Psoas muscle (tissue), 8 donors: ENCODE results near the gene KLRC3. TPM values are rescaled to one million over a fixed set of nuclear protein-coding genes. Genes with fewer than 3 reads are reported as not detected.

Source experiments
- ATAC-seq, 4 donors: fragments of 200-7000 bp; cut with Tn5 transposase; one replicate each; pipeline ENCODE4 v1.9.1; 2020; ENCODE audit warnings: moderate library complexity in 3 of 4, mild to moderate bottlenecking in 2 of 4
- DNase-seq, 2 donors: peaks; one replicate each; pipeline ENCODE4 v3.0.0-alpha.2; 2020
- H3K27ac ChIP-seq: fragments of 200-600 bp; one replicate; pipeline ENCODE4 v1.8.0; 2022
- H3K27me3 ChIP-seq, 3 donors: fragments of 200-600 bp in 1 of 3; one replicate each; pipeline versions ENCODE4 v1.6.1 to v1.8.0; 2013 to 2022; ENCODE audit warnings: low read length in 2 of 3, mild to moderate bottlenecking in 2 of 3, moderate library complexity in 1 of 3; ENCODE audit not compliant: insufficient read depth in 3 of 3
- H3K36me3 ChIP-seq, 2 donors: fragments of 200-600 bp in 1 of 2; one replicate each; pipeline versions ENCODE4 v1.6.1 to v1.8.0; 2013 to 2022; ENCODE audit warnings: low read depth in 1 of 2, mild to moderate bottlenecking in 1 of 2, moderate library complexity in 1 of 2; ENCODE audit not compliant: insufficient read depth in 1 of 2
- H3K4me1 ChIP-seq: fragments of 200-600 bp; one replicate; pipeline ENCODE4 v1.8.0; 2022
- H3K4me3 ChIP-seq: fragments of 200-600 bp; one replicate; pipeline ENCODE4 v1.8.0; 2022; ENCODE audit warnings: mild to moderate bottlenecking
- H3K9me3 ChIP-seq: fragments of 200-600 bp; one replicate; pipeline ENCODE4 v1.8.0; 2022
- CTCF ChIP-seq: fragments of 200-600 bp; IDR thresholded peaks from one replicate; pipeline ENCODE4 v1.8.0; 2022; ENCODE audit warnings: antibody characterized with exemption
- WGBS, 3 donors: extraction: QIAGEN DNeasy Blood & Tissue Kit; methylation state at CpG; one replicate each; pipeline versions ENCODE4 v1.1.6 to v1.1.7; 2013; 5-methylcytosine and 5-hydroxymethylcytosine counted together
- intact Hi-C, 2 donors: fragments of 100-400 bp; cut with DNase I; formaldehyde crosslinking; loops; one replicate each; pipeline versions ENCODE4 v1.11.0 to v1.14.2; 2022
- polyA plus RNA-seq, 3 donors: library from polyadenylated mRNA; stranded (reverse); fragments of 200-250 nt; gene quantifications; one replicate each; pipeline ENCODE4 v1.2.3, GENCODE V29; 2013
- total RNA-seq, 4 donors: library from RNA; stranded (reverse); fragmentation: NEBNext Ultra II Directional in 2 of 4; extraction: Animal tissue kit (Norgen Biotek cat#: 25700) in 2 of 4; gene quantifications; one replicate each; pipeline versions ENCODE4 v1.2.1 to v1.2.4, GENCODE V29; 2021 to 2023
- donor health status: healthy with polysubstance abuse.
- donor health status: DM: no; HTN: no; CAD: no; lungs with moderate emphysema.
- donor health status: Bipolar disorder and iron deficiency.
- donor health status: healthy.
- donor health status: DM: yes; HTN: yes; CAD: no.
- donor health status: DM: no; HTN: no; CAD: no.
- donor health status: DM: no; HTN: no; CAD: no.
- donor health status: DM: yes; HTN: yes; CAD: no.

KLRC3 gene
- total and polyA plus RNA-seq, 7 donors: not detected

GRCh38 chr12:10362325-10362724, 58.1 kb downstream of the KLRC3 start:
- 53 to 61% (median 56%) methylated on average over 3 of the region's 3 CpGs for WGBS, 3 donors
- TF ChIP-seq CTCF: no peak
- no peak overlapping the region for H3K4me3 ChIP-seq
- H3K4me1 ChIP-seq: peaks cover 23% of the 10 kb centered on the region
- H3K27me3 ChIP-seq: no peaks in the 10 kb centered on the region
- H3K27ac ChIP-seq: peak overlapping the region; percentile 87
- DNase-seq: no peak
- intact Hi-C loops: loop anchor here in 1 of 2 donors (10.0 kb wide), 2 partner anchors 138 to 1668 kb away; partner anchors contain the start of gene RIMKLB
- H3K9me3 ChIP-seq: no peaks in the 10 kb centered on the region
- ATAC-seq: no peak
- no peaks in the 10 kb centered on the region for H3K36me3 ChIP-seq

Other genes with a start within 250 kb of the KLRC3 start
- under 1 TPM in 2 of 4 donors, not detected in 2; 0.56 to 0.66 TPM for gene OLR1, start 248.5 kb downstream of the KLRC3 start, total RNA-seq
- under 1 TPM in 2 of 3 donors, not detected in 1; 0.03 to 0.04 TPM for gene OLR1, start 248.5 kb downstream of the KLRC3 start, polyA plus RNA-seq
- not detected for gene TMEM52B, start 241.6 kb downstream of the KLRC3 start, total RNA-seq
- gene TMEM52B, start 241.6 kb downstream of the KLRC3 start, polyA plus RNA-seq: not detected
- 100 to 1,000 TPM; 124 to 255 (median 218) TPM for gene GABARAPL1, start 207.7 kb downstream of the KLRC3 start, total RNA-seq
- gene GABARAPL1, start 207.7 kb downstream of the KLRC3 start, polyA plus RNA-seq: 100 to 1,000 TPM in 2 of 3 donors, 10 to 100 TPM in 1; 36.1 to 268 (median 194) TPM
- gene KLRD1, start 112.7 kb downstream of the KLRC3 start, total RNA-seq: 1 to 10 TPM in 1 of 4 donors, under 1 TPM in 3; 0.17 to 1.1 (median 0.49) TPM
- gene KLRD1, start 112.7 kb downstream of the KLRC3 start, polyA plus RNA-seq: under 1 TPM; 0.03 to 0.30 (median 0.13) TPM
- under 1 TPM in 3 of 4 donors, not detected in 1; 0.28 to 0.47 (median 0.34) TPM for gene KLRK1, start 30.6 kb downstream of the KLRC3 start, total RNA-seq
- gene KLRK1, start 30.6 kb downstream of the KLRC3 start, polyA plus RNA-seq: under 1 TPM; 0.09 to 0.55 (median 0.25) TPM
- gene KLRC4, start 10.8 kb downstream of the KLRC3 start, total RNA-seq: not detected
- under 1 TPM in 1 of 3 donors, not detected in 2; 0.23 TPM for gene KLRC4, start 10.8 kb downstream of the KLRC3 start, polyA plus RNA-seq
- not detected for gene KLRC2, start 15.4 kb upstream of the KLRC3 start, total RNA-seq
- gene KLRC2, start 15.4 kb upstream of the KLRC3 start, polyA plus RNA-seq: not detected
- gene KLRC1, start 32.8 kb upstream of the KLRC3 start, total RNA-seq: under 1 TPM in 1 of 4 donors, not detected in 3; 0.40 TPM
- under 1 TPM; 0.05 to 0.14 (median 0.06) TPM for gene KLRC1, start 32.8 kb upstream of the KLRC3 start, polyA plus RNA-seq
- 1 to 10 TPM in 1 of 4 donors, under 1 TPM in 3; 0.20 to 1.1 (median 0.31) TPM for gene EIF2S3B, start 85.3 kb upstream of the KLRC3 start, total RNA-seq
- gene EIF2S3B, start 85.3 kb upstream of the KLRC3 start, polyA plus RNA-seq: 1 to 10 TPM in 1 of 3 donors, under 1 TPM in 2; 0.37 to 2.6 (median 0.40) TPM
- gene MAGOHB, start 193.0 kb upstream of the KLRC3 start, total RNA-seq: 1 to 10 TPM; 4.0 to 8.5 (median 6.4) TPM
- 1 to 10 TPM; 7.2 to 9.7 (median 8.9) TPM for gene MAGOHB, start 193.0 kb upstream of the KLRC3 start, polyA plus RNA-seq